K562 (cell line): ENCODE results near the gene DMWD. TPM values are rescaled to one million over a fixed set of nuclear protein-coding genes. Genes with fewer than 3 reads are reported as not detected.

ENCODE experiments used
- BDP1 ChIP-seq: IDR thresholded peaks from 3 replicates; pipeline ENCODE4 v1.6.1; 2011; ENCODE audit not compliant: insufficient read length, insufficient read depth
- CCNT2 ChIP-seq: IDR thresholded peaks from 2 replicates; pipeline ENCODE4 v1.6.1; 2011; ENCODE audit warnings: borderline replicate concordance, low read depth, mild to moderate bottlenecking, moderate library complexity, mixed read lengths, low read length; ENCODE audit not compliant: insufficient read length; ENCODE audit errors: extremely low read depth
- CHD2 ChIP-seq: IDR thresholded peaks from 2 replicates; pipeline ENCODE4 v1.6.1; 2011; ENCODE audit warnings: low read depth, low read length
- CREB1 ChIP-seq, 2 experiments: sonication (generic) in 1 of 2; formaldehyde crosslinking in 1 of 2; IDR thresholded peaks; 2 replicates each; pipeline versions ENCODE4 v1.6.1 to v1.8.0; 2012 to 2022; ENCODE audit warnings: inconsistent platforms in 1 of 2, mild to moderate bottlenecking in 1 of 2, missing genetic modification reagents in 1 of 2, moderate library complexity in 1 of 2
- FOS ChIP-seq: IDR thresholded peaks from 3 replicates; pipeline ENCODE4 v1.6.1; 2011; ENCODE audit not compliant: insufficient read length; ENCODE audit errors: extremely low read depth
- HDAC2 ChIP-seq: fragments of 450-650 bp; IDR thresholded peaks from 2 replicates; pipeline ENCODE4 v1.6.1; 2016; ENCODE audit warnings: mild to moderate bottlenecking
- HNRNPLL ChIP-seq: fragments of 200-400 bp; formaldehyde crosslinking; IDR thresholded peaks from 2 replicates; pipeline ENCODE4 v1.6.1; 2017; ENCODE audit warnings: low read length, low read depth, mild to moderate bottlenecking; ENCODE audit not compliant: poor library complexity, severe bottlenecking
- ILF3 ChIP-seq: fragments of 450-650 bp; IDR thresholded peaks from 2 replicates; pipeline ENCODE4 v1.6.1; 2018; ENCODE audit warnings: antibody characterized with exemption, mild to moderate bottlenecking, moderate library complexity, borderline replicate concordance
- KDM2B ChIP-seq: fragments of 250-450 bp; sonication (Bioruptor Pico); IDR thresholded peaks from 2 replicates; pipeline ENCODE4 v1.8.0; 2021; ENCODE audit warnings: mild to moderate bottlenecking, moderate library complexity
- L3MBTL2 ChIP-seq: fragments of 450-650 bp; IDR thresholded peaks from 2 replicates; pipeline ENCODE4 v1.6.1; 2016; ENCODE audit warnings: mild to moderate bottlenecking, moderate library complexity
- MAFG ChIP-seq: fragments of 450-650 bp; conservative IDR thresholded peaks from 2 replicates; pipeline ENCODE4 v1.6.1; 2016; ENCODE audit warnings: missing genetic modification characterization, missing compliant biosample characterization
- NCOR1 ChIP-seq: fragments of 450-650 bp; IDR thresholded peaks from 2 replicates; pipeline ENCODE4 v1.6.1; 2016; ENCODE audit warnings: mild to moderate bottlenecking, moderate library complexity
- PHF20 ChIP-seq: fragments of 450-650 bp; IDR thresholded peaks from 2 replicates; pipeline ENCODE4 v1.6.1; 2018; ENCODE audit not compliant: partially characterized antibody
- PYGO2 ChIP-seq: fragments of 450-650 bp; IDR thresholded peaks from 2 replicates; pipeline ENCODE4 v1.6.1; 2016; ENCODE audit warnings: mild to moderate bottlenecking, missing genetic modification characterization, moderate library complexity, missing compliant biosample characterization
- SIN3A ChIP-seq, 2 experiments: fragments of 150-350 bp in 1 of 2; IDR thresholded peaks; 2 replicates each; pipeline ENCODE4 v1.6.1; 2011 to 2016; ENCODE audit warnings: borderline replicate concordance in 2 of 2, low read depth in 2 of 2, low read length in 2 of 2, mild to moderate bottlenecking in 2 of 2, moderate library complexity in 2 of 2; ENCODE audit not compliant: control insufficient read depth in 1 of 2
- ZNF239 ChIP-seq: fragments of 250-450 bp; sonication (Bioruptor Pico); IDR thresholded peaks from 2 replicates; pipeline ENCODE4 v1.4.0; 2020; ENCODE audit warnings: mild to moderate bottlenecking
- ZNF41 ChIP-seq: fragments of 250-450 bp; sonication (Bioruptor Pico); conservative IDR thresholded peaks from 2 replicates; pipeline ENCODE4 v1.4.0; 2020; ENCODE audit warnings: mild to moderate bottlenecking
- ZNF696 ChIP-seq: fragments of 250-450 bp; sonication (Bioruptor Pico); conservative IDR thresholded peaks from 2 replicates; pipeline ENCODE4 v1.4.0; 2020; ENCODE audit warnings: mild to moderate bottlenecking, moderate library complexity
- polyA plus RNA-seq, 8 experiments: library from polyadenylated mRNA; depleted of rRNA in 4 of 8; stranded (reverse) in 5 of 8; unstranded in 3 of 8; fragments of >200 nt; fragmentation: Nextera tagmentation in 2 of 8; fragmentation: Illumina TruSeq in 1 of 8; extraction: Ambion mirVana in 2 of 8; extraction: Trizol in 1 of 8; gene quantifications; 2 replicates each; pipeline versions ENCODE4 v1.2.1 to v1.2.3, GENCODE V29; 2011 to 2014; ENCODE audit warnings: inconsistent platforms in 1 of 8, missing spikeins in 1 of 8
- total RNA-seq, 7 experiments: library from RNA; depleted of rRNA in 6 of 7; stranded (reverse); fragments of >200 nt in 6 of 7; fragmentation: Illumina TruSeq in 2 of 7; extraction: Trizol in 2 of 7; gene quantifications; 2 replicates each; pipeline versions ENCODE4 v1.2.1 to v1.2.3, GENCODE V29; 2011 to 2021; ENCODE audit warnings: low replicate concordance in 1 of 7
- TF ChIP-seq, protein P1 (sequence below): fragments of 250-450 bp; sonication (Bioruptor Pico); IDR thresholded peaks from 2 replicates; pipeline ENCODE4 v1.8.0; 2022; ENCODE audit warnings: inconsistent platforms
- TF ChIP-seq, protein P2 (sequence below): fragments of 250-450 bp; sonication (Bioruptor Pico); IDR thresholded peaks from 2 replicates; pipeline ENCODE4 v1.5.0; 2021; ENCODE audit warnings: mild to moderate bottlenecking, moderate library complexity
- TF ChIP-seq, protein P3 (sequence below): sonication (generic); formaldehyde crosslinking; IDR thresholded peaks from 2 replicates; pipeline ENCODE4 v1.9.0; 2022; ENCODE audit warnings: mild to moderate bottlenecking, missing genetic modification reagents

Gene DMWD
- total and polyA plus RNA-seq, 9 of the 15 experiments (the other 6 are each of a cell fraction or from before 2014, with no cell fraction given): 4.7 to 54.6 (median 19.0) TPM

DNA sequence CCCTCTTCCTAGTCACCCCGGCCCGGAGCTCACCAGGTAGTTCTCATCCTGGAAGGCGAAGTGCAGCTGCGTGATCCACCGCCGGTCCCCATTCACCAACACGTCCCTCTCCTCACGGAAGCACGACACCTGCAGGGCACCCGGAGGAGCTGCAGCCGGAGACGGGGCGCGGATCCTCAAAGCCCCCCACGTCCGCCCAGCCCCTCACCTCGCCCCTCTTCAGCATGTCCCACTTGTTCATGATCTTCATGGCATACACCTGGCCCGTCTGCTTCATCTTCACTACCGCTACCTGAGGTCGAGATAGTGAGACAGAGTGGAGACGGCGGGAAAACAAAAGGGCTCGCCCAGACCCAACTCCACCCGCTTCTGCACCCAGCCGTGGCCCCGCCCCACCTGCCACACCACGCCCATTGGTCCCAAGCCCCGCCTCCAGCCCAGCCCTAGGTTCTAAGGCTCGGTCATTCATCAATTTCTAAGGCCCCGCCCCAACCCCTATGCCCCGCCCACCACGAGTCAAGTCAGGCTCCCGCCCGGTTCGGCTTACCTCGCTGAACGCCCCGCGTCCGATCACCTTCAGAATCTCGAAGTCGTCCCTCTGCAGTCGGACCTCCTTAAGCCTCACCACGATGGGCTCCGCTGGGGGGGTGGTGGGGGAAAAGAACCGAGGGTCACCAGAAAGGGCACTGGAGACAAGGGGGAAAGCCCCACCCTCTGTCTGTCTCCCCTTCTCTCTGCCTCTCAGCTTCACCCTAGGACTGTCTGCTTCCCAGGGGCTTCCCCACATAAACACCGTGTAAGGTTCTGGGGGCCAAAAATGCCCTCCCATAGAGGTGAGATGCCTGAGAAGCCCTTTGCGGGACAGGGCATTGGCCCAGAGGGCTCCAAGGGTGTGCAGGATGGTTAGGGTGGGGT, 13.2 kb downstream of the DMWD start (continued):
- TF ChIP-seq, protein P1, sequence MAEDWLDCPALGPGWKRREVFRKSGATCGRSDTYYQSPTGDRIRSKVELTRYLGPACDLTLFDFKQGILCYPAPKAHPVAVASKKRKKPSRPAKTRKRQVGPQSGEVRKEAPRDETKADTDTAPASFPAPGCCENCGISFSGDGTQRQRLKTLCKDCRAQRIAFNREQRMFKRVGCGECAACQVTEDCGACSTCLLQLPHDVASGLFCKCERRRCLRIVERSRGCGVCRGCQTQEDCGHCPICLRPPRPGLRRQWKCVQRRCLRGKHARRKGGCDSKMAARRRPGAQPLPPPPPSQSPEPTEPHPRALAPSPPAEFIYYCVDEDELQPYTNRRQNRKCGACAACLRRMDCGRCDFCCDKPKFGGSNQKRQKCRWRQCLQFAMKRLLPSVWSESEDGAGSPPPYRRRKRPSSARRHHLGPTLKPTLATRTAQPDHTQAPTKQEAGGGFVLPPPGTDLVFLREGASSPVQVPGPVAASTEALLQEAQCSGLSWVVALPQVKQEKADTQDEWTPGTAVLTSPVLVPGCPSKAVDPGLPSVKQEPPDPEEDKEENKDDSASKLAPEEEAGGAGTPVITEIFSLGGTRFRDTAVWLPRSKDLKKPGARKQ (CRISPR knock-in tag): no peak
- TF ChIP-seq HDAC2 (peak; percentile 81), ZNF239 (CRISPR knock-in tag) (no peak), CREB1 (IDR thresholded peaks at IDR 0.05) (peak; percentile 39; the same call in 1 of the 2 replicates), CREB1 (CRISPR knock-in tag; IDR thresholded peaks at IDR 0.05) (peak; percentile 42; the same call in 1 of the 2 replicates), CCNT2 (no peak), FOS (no peak), KDM2B (CRISPR knock-in tag) (0 out of 2 replicates have a peak, but pooled peaks have one; percentile 20), MAFG (tag) (no peak), PHF20 (no peak), CHD2 (no peak; the same call in 1 of the 2 replicates), L3MBTL2 (peak; percentile 64), SIN3A (IDR thresholded peaks at IDR 0.05; ENCODE audit: borderline replicate concordance in 2 of 2, control insufficient read depth in 1 of 2, low read depth in 2 of 2, low read length in 2 of 2) (0 out of 4 replicates have a peak, but pooled peaks of 1 of the 2 experiments have one; percentile 22), BDP1 (no peak), HNRNPLL (peak; percentile 92), ILF3 (no peak), ZNF696 (CRISPR knock-in tag) (no peak), PYGO2 (no peak), NCOR1 (no peak), ZNF41 (CRISPR knock-in tag) (no peak)
- TF ChIP-seq, protein P2, sequence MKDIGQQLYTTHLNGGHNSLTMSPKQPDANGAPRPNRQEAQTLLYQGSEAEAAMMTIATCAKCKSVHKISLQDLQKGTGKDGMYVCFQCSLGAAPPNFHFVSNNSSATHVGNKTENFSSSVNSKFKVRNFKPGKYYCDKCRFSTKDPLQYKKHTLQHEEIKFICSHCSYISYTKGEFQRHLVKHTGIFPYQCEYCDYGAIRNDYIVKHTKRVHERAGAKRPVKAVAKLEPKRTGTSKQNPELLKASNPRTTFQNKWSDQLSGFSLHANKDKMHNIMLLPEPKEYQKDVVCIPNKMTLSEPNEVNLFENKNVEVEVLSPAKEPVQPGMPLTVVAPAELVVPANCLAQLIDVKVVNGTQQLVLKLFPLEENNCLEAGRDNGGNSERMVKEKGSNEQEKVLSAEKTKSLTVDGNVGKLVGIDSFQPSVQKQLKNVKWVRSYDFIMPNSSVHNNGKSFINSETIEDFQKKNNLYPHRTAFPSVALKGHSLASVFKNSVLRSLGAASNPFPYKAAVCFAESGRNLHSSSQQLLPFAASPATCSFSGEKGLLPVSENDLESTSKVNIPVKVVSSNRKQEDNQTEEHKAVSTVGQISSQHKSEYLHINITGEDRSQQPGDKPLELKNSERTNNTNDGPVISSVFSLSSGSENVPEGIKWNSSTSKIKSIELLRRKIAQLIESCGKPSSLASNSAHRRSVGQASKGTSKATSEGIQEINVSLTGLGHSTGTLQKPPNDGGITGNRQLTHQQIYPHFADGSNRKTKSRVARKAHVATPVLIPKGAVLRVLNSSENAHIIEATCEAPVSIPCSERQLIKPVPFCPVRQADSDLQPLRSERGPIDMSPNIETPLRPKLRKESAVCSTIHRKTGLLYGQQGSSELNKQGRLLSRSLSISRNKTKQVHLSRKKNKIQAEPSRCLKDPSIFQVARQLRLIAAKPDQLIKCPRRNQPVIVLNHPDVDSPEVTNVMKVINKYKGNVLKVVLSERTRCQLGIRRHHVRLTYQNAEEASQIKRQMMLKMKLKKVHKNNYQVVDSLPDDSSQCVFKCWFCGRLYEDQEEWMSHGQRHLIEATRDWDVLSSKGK (CRISPR knock-in tag): no peak
- TF ChIP-seq, protein P3, sequence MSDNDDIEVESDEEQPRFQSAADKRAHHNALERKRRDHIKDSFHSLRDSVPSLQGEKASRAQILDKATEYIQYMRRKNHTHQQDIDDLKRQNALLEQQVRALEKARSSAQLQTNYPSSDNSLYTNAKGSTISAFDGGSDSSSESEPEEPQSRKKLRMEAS (CRISPR knock-in tag): peak; percentile 12; the same call in 1 of the 2 replicates
